GM18519 (cell line): Measurements from ENCODE around the gene RAC2.

ENCODE experiments used
- ATAC-seq: cut with Tn5 transposase; IDR thresholded peaks from one replicate; pipeline ENCODE4 v1.9.1; 2021; ENCODE audit warnings: mild to moderate bottlenecking, moderate library complexity; ENCODE audit not compliant: unreplicated experiment, low FRiP score

The RAC2 gene

GRCh38 chr22:37244114-37244921 lies at the start of gene RAC2:
Gene RAC2, minus strand, starts transcription at chr22:37244269. Its CDS starts 121 bp downstream, at chr22:37244148.
- no peak for ATAC-seq

GRCh38 chr22:37293172-37293571 lies 49.1 kb upstream of the RAC2 start:
- no peak for ATAC-seq

- no peak for ATAC-seq
Measured at GRCh38 chr22:37292641-37293040, 48.6 kb upstream of the RAC2 start.

GRCh38 chr22:37291559-37292298 lies 47.7 kb upstream of the RAC2 start:
- no peak for ATAC-seq

- ATAC-seq = no peak
Measured at GRCh38 chr22:37290737-37291136, 46.7 kb upstream of the RAC2 start.

GRCh38 chr22:37289156-37289735 lies 45.2 kb upstream of the RAC2 start:
- ATAC-seq = no peak

- ATAC-seq = no peak
Measured at GRCh38 chr22:37288521-37288920, 44.5 kb upstream of the RAC2 start.

- ATAC-seq = no peak
Measured at GRCh38 chr22:37287550-37287951, 43.5 kb upstream of the RAC2 start.

GRCh38 chr22:37285937-37286336 lies 41.9 kb upstream of the RAC2 start:
- ATAC-seq = no peak

- ATAC-seq = no peak
Measured at GRCh38 chr22:37284805-37285355, 40.8 kb upstream of the RAC2 start.

- no peak for ATAC-seq
Measured at GRCh38 chr22:37284126-37284804, 40.2 kb upstream of the RAC2 start.

GRCh38 chr22:37283393-37283937 lies 39.4 kb upstream of the RAC2 start:
- ATAC-seq = no peak

- no peak for ATAC-seq
Measured at GRCh38 chr22:37282385-37282677, 38.3 kb upstream of the RAC2 start, which contains the start of gene CYTH4. Gene CYTH4, plus strand, starts transcription at chr22:37282508. Its CDS starts 62 bp downstream, at chr22:37282570.

- no peak for ATAC-seq
Measured at GRCh38 chr22:37281646-37282384, 37.7 kb upstream of the RAC2 start.

- ATAC-seq = no peak
Measured at GRCh38 chr22:37281195-37281594, 37.1 kb upstream of the RAC2 start.

GRCh38 chr22:37280718-37281117 lies 36.6 kb upstream of the RAC2 start:
- ATAC-seq = no peak

GRCh38 chr22:37279331-37280181 lies 35.5 kb upstream of the RAC2 start:
- ATAC-seq = no peak

GRCh38 chr22:37278261-37278660 lies 34.2 kb upstream of the RAC2 start:
- no peak for ATAC-seq

- no peak for ATAC-seq
Measured at GRCh38 chr22:37277384-37277783, 33.3 kb upstream of the RAC2 start.
